Endothelial cell (in vitro differentiated cells): ENCODE data around the gene IL31RA. TPM values are rescaled to one million over a fixed set of nuclear protein-coding genes. Genes with fewer than 3 reads are reported as not detected.

Experiments used
- DNase-seq: peaks from one replicate; pipeline ENCODE4 v3.0.0; 2021; ENCODE audit warnings: low spot score
- H3K27ac Mint-ChIP-seq: one replicate; pipeline ENCODE4 v1.8.0; 2021; ENCODE audit warnings: mixed read lengths, inconsistent platforms; ENCODE audit not compliant: unreplicated experiment
- H3K27me3 Mint-ChIP-seq: one replicate; pipeline ENCODE4 v1.8.0; 2021; ENCODE audit warnings: mild to moderate bottlenecking, moderate library complexity, mixed read lengths, inconsistent platforms; ENCODE audit not compliant: unreplicated experiment
- H3K36me3 Mint-ChIP-seq: one replicate; pipeline ENCODE4 v1.8.0; 2021; ENCODE audit warnings: mild to moderate bottlenecking, low read depth, mixed read lengths, inconsistent platforms; ENCODE audit not compliant: unreplicated experiment
- H3K4me1 Mint-ChIP-seq: one replicate; pipeline ENCODE4 v1.8.0; 2021; ENCODE audit warnings: mild to moderate bottlenecking, mixed read lengths, inconsistent platforms; ENCODE audit not compliant: unreplicated experiment
- H3K4me3 Mint-ChIP-seq: one replicate; pipeline ENCODE4 v1.8.0; 2021; ENCODE audit warnings: mild to moderate bottlenecking, mixed read lengths, inconsistent platforms; ENCODE audit not compliant: unreplicated experiment
- H3K9me3 Mint-ChIP-seq: one replicate; pipeline ENCODE4 v1.8.0; 2021; ENCODE audit warnings: mixed read lengths, inconsistent platforms; ENCODE audit not compliant: unreplicated experiment
- CTCF ChIP-seq: fragments of 200-600 bp; sonication (generic); IDR thresholded peaks from one replicate; pipeline ENCODE4 v1.5.0; 2021; ENCODE audit warnings: antibody characterized with exemption; ENCODE audit not compliant: unreplicated experiment
- total RNA-seq: library from RNA; stranded (reverse); fragmentation: NEBNext Ultra II Directional; extraction: Animal tissue kit (Norgen Biotek cat#: 25700); gene quantifications from one replicate; pipeline ENCODE4 v1.2.1, GENCODE V29; 2021; ENCODE audit not compliant: unreplicated experiment

The IL31RA gene
- total RNA-seq, 1 donor from 2014 or later, result 0.82 TPM

DNA sequence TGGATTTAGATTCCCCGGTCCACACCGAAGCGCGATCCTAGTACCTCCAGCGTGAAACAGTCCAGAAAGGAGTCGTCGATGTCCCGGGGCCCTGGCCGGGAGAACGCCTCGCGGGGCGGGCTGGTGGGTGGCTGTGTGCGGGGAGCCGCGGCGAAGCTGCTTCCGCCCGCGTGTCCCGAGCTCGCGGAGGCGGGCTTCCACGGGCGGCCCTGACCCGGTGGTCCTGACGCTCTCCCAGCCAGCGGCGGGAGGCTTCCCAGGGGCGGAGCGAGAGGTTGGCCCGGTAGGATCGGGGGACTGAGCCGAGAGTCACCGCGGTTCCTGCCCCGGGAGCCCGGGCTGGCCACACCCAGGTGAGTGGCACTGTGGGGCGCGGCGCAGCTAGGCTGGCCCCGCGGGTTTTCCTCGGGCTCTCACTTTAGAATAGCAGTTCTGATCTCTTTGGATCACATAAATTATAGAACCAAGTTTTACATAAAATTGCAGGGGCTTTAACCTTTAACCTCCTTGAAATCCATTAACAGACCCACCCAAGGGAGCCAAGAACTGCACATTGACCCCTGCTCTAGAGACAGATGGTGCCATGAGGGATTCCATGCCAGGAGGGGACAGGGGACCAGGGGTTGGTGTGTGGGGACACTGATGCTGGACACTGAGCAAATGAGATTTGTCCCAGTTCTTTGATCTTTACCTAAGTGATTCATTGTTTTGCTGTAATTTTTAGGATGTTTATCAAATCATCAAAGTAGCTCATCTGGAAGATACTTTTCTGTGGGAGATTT lies 29.2 kb upstream of the IL31RA start:
- no peaks in the 10 kb centered on the region for H3K27me3 Mint-ChIP-seq
- DNase-seq, result peak; percentile 30
- H3K27ac Mint-ChIP-seq, result no peak overlapping the region
- H3K4me1 Mint-ChIP-seq, result no peaks in the 10 kb centered on the region
- H3K4me3 Mint-ChIP-seq, result peak overlapping the region; percentile 28
- H3K9me3 Mint-ChIP-seq, result no peaks in the 10 kb centered on the region
- no peak for TF ChIP-seq CTCF
- H3K36me3 Mint-ChIP-seq, result no peaks in the 10 kb centered on the region

- no peak overlapping the region for H3K27ac Mint-ChIP-seq
- DNase-seq, result no peak
Observed at GRCh38 chr5:55823151-55823796, 27.9 kb upstream of the IL31RA start.

DNA sequence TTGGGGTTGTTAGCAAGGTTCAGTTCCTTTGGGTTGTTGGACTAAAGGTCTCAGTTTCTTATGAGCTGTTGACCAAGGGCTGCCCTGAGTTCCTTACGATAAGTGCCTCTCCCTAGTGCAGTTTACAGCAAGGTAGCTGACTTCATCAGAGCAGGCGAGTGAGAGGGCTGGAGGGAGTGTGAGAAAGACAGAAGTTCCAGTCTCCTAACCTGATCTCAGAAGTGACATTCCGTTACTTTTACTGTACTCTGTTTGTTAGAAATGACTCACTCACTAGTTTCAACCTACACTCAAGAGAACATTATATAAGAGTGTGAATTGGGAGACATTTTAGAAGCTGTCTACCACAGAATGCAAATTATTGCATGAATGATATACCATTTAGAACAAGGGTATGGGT lies 21.2 kb upstream of the IL31RA start:
- H3K36me3 Mint-ChIP-seq, result peaks cover 4% of the 10 kb centered on the region
- no peak for TF ChIP-seq CTCF
- H3K27ac Mint-ChIP-seq, result no peak overlapping the region

More at GRCh38 chr5:55823151-55823796, 27.9 kb upstream of the IL31RA start:
- Mint-ChIP-seq H3K4me1 (peaks cover 9% of the 10 kb centered on the region), H3K27me3 (no peaks in the 10 kb centered on the region), H3K36me3 (no peaks in the 10 kb centered on the region), H3K9me3 (no peaks in the 10 kb centered on the region), H3K4me3 (no peak overlapping the region)
- TF ChIP-seq CTCF, result no peak

GRCh38 chr5:55832446-55832845 lies 18.7 kb upstream of the IL31RA start:
- Mint-ChIP-seq H3K27ac (no peak overlapping the region), H3K4me3 (no peak overlapping the region), H3K27me3 (peaks cover 3% of the 10 kb centered on the region), H3K36me3 (peaks cover 4% of the 10 kb centered on the region), H3K4me1 (peaks cover 14% of the 10 kb centered on the region), H3K9me3 (no peaks in the 10 kb centered on the region)
- no peak for TF ChIP-seq CTCF
- no peak for DNase-seq

More for the DNA sequence above, 21.2 kb upstream of the IL31RA start:
- no peaks in the 10 kb centered on the region for H3K9me3 Mint-ChIP-seq
- H3K4me1 Mint-ChIP-seq, result peaks cover 15% of the 10 kb centered on the region
- DNase-seq, result no peak
- peaks cover 3% of the 10 kb centered on the region for H3K27me3 Mint-ChIP-seq
- H3K4me3 Mint-ChIP-seq, result no peak overlapping the region

DNA sequence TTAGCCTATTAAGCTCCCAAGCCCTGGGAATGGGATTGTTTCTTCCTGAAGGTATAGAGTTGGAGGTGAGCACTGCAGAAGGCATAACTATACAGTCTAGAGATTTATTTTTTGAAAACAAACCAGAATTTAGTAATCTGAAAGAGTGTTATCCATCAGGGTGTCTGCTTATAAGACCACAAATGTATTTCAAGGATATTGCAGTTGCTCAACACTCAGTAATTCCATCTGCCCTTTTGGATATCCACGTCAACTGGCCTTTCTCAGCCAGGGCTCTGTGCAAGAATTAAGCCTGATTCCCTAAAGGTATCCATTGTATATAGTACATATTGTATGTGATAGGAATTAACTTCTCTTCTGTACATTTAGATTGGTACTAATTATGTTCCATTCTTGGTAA lies 15.0 kb upstream of the IL31RA start:
- Mint-ChIP-seq H3K36me3 (peaks cover 4% of the 10 kb centered on the region), H3K9me3 (no peaks in the 10 kb centered on the region), H3K27me3 (peaks cover 3% of the 10 kb centered on the region), H3K4me3 (no peak overlapping the region), H3K4me1 (no peaks in the 10 kb centered on the region), H3K27ac (no peak overlapping the region)
- DNase-seq, result no peak
- TF ChIP-seq CTCF, result no peak
